Endothelial cell of umbilical vein (primary cell): Measurements from ENCODE around the gene METTL16. TPM values are rescaled to one million over a fixed set of nuclear protein-coding genes. Genes with fewer than 3 reads are reported as not detected.

Source experiments
- BruUV-seq: library from RNA; stranded (reverse); fragments of 400-500 nt; replicated peaks from 2 replicates; lab custom pipeline; 2021; lab: Mats Ljungman, UMichigan
- CTCF ChIA-PET: fragments of 300-600, 350-600 bp; sonication (Branson Sonifier 250); formaldehyde crosslinking; loops from one replicate; lab custom pipeline; 2021; ENCODE audit warnings: antibody characterized with exemption, inconsistent platforms; lab: Charles Lee
- POLR2A ChIA-PET: fragments of 300-600, 350-600 bp; sonication (Branson Sonifier 250); formaldehyde crosslinking; loops from one replicate; lab custom pipeline; 2021; ENCODE audit warnings: antibody characterized with exemption, inconsistent platforms; lab: Charles Lee
- DNase-seq: peaks from one replicate; pipeline ENCODE4 v3.0.0-alpha.2; 2011; ENCODE audit warnings: low read depth, low spot score
- FAIRE-seq: peaks from 2 replicates; lab custom pipeline; 2011; peaks lifted over from hg19 to GRCh38; lab: Jason Lieb, UNC
- H2AFZ ChIP-seq: 2 replicates; pipeline ENCODE4 v1.6.0; 2012; ENCODE audit warnings: low read depth, low read length, control low read depth, inconsistent platforms
- H3K27ac ChIP-seq: 2 replicates; pipeline ENCODE4 v1.5.1; 2011; ENCODE audit warnings: low read depth, mild to moderate bottlenecking, control low read depth, low read length, moderate library complexity; ENCODE audit not compliant: insufficient read depth
- H3K27me3 ChIP-seq, 2 experiments: 2 replicates each; pipeline versions ENCODE4 v1.6.0 to v1.6.1; 2011; ENCODE audit warnings: low read length in 2 of 2, mixed read lengths in 1 of 2; ENCODE audit not compliant: control insufficient read depth in 2 of 2, insufficient read depth in 2 of 2
- H3K36me3 ChIP-seq, 2 experiments: 2 replicates in 1 of 2; 3 replicates in 1 of 2; pipeline ENCODE4 v1.5.1; 2011; ENCODE audit warnings: low read length in 2 of 2, mild to moderate bottlenecking in 1 of 2, moderate library complexity in 1 of 2; ENCODE audit not compliant: control insufficient read depth in 2 of 2, insufficient read depth in 2 of 2; ENCODE audit errors: extremely low read depth in 1 of 2
- H3K4me1 ChIP-seq: 3 replicates; pipeline ENCODE4 v1.5.1; 2011; ENCODE audit warnings: mild to moderate bottlenecking, low read length; ENCODE audit not compliant: control insufficient read depth, insufficient read depth; ENCODE audit errors: extremely low read depth
- H3K4me2 ChIP-seq: 2 replicates; pipeline ENCODE4 v1.6.1; 2011; ENCODE audit warnings: low read length, control low read depth, mixed read lengths; ENCODE audit not compliant: insufficient read depth
- H3K4me3 ChIP-seq, 3 experiments: fragments of 200-600 bp in 1 of 3; sonication (generic), shearing (Covaris generic) in 1 of 3; replicated peaks in 1 of 3; 2 replicates each; pipeline ENCODE4 v1.5.1; 2011 to 2016; ENCODE audit warnings: control low read depth in 3 of 3, low read length in 3 of 3, mild to moderate bottlenecking in 2 of 3, inconsistent platforms in 1 of 3, low read depth in 1 of 3, moderate library complexity in 1 of 3; ENCODE audit not compliant: insufficient read depth in 1 of 3
- H3K79me2 ChIP-seq: 2 replicates; pipeline ENCODE4 v1.6.0; 2012; ENCODE audit warnings: low read length, inconsistent platforms; ENCODE audit not compliant: control insufficient read depth, insufficient read depth
- H3K9ac ChIP-seq: replicated peaks from 2 replicates; pipeline ENCODE3; 2011; ENCODE audit warnings: low read length, control low read depth; ENCODE audit not compliant: insufficient read depth; ENCODE audit errors: extremely low read depth
- H3K9me1 ChIP-seq: replicated peaks from 3 replicates; pipeline ENCODE4 v1.6.0; 2011; ENCODE audit warnings: mild to moderate bottlenecking, low read length; ENCODE audit not compliant: control insufficient read depth, insufficient read depth; ENCODE audit errors: extremely low read depth
- H3K9me3 ChIP-seq: replicated peaks from 2 replicates; pipeline ENCODE4 v1.5.1; 2012; ENCODE audit warnings: low read length, inconsistent platforms; ENCODE audit not compliant: control insufficient read depth, insufficient read depth
- H4K20me1 ChIP-seq: replicated peaks from 2 replicates; pipeline ENCODE3; 2011; ENCODE audit warnings: mild to moderate bottlenecking, low read length; ENCODE audit not compliant: control insufficient read depth, insufficient read depth; ENCODE audit errors: extremely low read depth
- EZH2 ChIP-seq: IDR thresholded peaks from 2 replicates; pipeline ENCODE4 v1.6.1; 2012; ENCODE audit warnings: borderline replicate concordance, low read depth, mild to moderate bottlenecking, moderate library complexity, low read length, inconsistent platforms; ENCODE audit not compliant: severe bottlenecking
- FOS ChIP-seq: IDR thresholded peaks from 2 replicates; pipeline ENCODE4 v1.6.1; 2011; ENCODE audit warnings: mild to moderate bottlenecking, low read length, moderate library complexity, borderline replicate concordance; ENCODE audit not compliant: insufficient read depth
- GATA2 ChIP-seq: IDR thresholded peaks from 2 replicates; pipeline ENCODE4 v1.7.0; 2011; ENCODE audit warnings: low read depth, mild to moderate bottlenecking, moderate library complexity, mixed read lengths, low read length; ENCODE audit not compliant: insufficient read length, insufficient read depth
- JUN ChIP-seq: IDR thresholded peaks from 2 replicates; pipeline ENCODE4 v1.6.1; 2011; ENCODE audit warnings: borderline replicate concordance, low read depth; ENCODE audit not compliant: insufficient read length, insufficient read depth
- MYC ChIP-seq: IDR thresholded peaks from one replicate; pipeline ENCODE4 v1.6.1; 2011; ENCODE audit warnings: mild to moderate bottlenecking, low read depth, low read length
- POLR2A ChIP-seq: IDR thresholded peaks from 2 replicates; pipeline ENCODE4 v1.6.1; 2012; ENCODE audit warnings: low read depth, mild to moderate bottlenecking, control low read depth, low read length
- POLR2AphosphoS5 ChIP-seq: IDR thresholded peaks from 2 replicates; pipeline ENCODE4 v1.6.1; 2012; ENCODE audit warnings: low read depth, mild to moderate bottlenecking, control low read depth, low read length, moderate library complexity; ENCODE audit not compliant: insufficient read depth
- dilution Hi-C: fragments of 300-500 bp; cut with MboI; formaldehyde crosslinking; loops from one replicate; pipeline ENCODE4 v1.15.0; 2019; ENCODE audit warnings: low sequenced_read_pairs; ENCODE audit not compliant: extremely low pct_ligation_motif_present
- intact Hi-C: fragments of 100-400 bp; cut with micrococcal nuclease; formaldehyde crosslinking; loops from one replicate; pipeline ENCODE4 v1.10.0; 2022
- polyA plus RNA-seq, 4 experiments: library from polyadenylated mRNA; depleted of rRNA in 3 of 4; stranded (reverse) in 3 of 4; unstranded in 1 of 4; fragments of >200 nt; gene quantifications; 2 replicates each; pipeline versions ENCODE4 v1.2.1 to v1.2.3, GENCODE V29; 2011 to 2012; ENCODE audit warnings: missing spikeins in 1 of 4
- total RNA-seq: library from RNA; stranded (reverse); gene quantifications from 2 replicates; pipeline ENCODE4 v1.2.3, GENCODE V29; 2021
- TF ChIP-seq, protein P1 (sequence below), 2 donors: IDR thresholded peaks; 1 replicate in 1 of 2; 2 replicates in 1 of 2; pipeline ENCODE4 v1.5.1; 2011; ENCODE audit warnings: low read length in 2 of 2, mild to moderate bottlenecking in 2 of 2, moderate library complexity in 2 of 2, control low read depth in 1 of 2, inconsistent platforms in 1 of 2, low read depth in 1 of 2; ENCODE audit not compliant: insufficient read depth in 1 of 2; ENCODE audit errors: extremely low read depth in 1 of 2
- TF ChIP-seq, protein P2 (sequence below): IDR thresholded peaks from 2 replicates; pipeline ENCODE4 v1.6.1; 2011; ENCODE audit not compliant: insufficient read depth, insufficient read length

METTL16 gene
- total and polyA plus RNA-seq, 2 donors (not counting 3 experiments of a cell fraction or from before 2014, with no cell fraction given) = 11.0 to 24.7 TPM

GRCh38 chr17:2423271-2423670 is 88.4 kb downstream of the METTL16 start:
- CTCF ChIA-PET = no interaction called here
- Histone ChIP-seq H3K79me2 (no peaks in the 10 kb centered on the region), H3K4me2 (no peak overlapping the region), H3K27ac (no peak overlapping the region), H3K9me3 (no peaks in the 10 kb centered on the region), H2AFZ (no peak overlapping the region), H3K4me1 (no peaks in the 10 kb centered on the region), H4K20me1 (no peaks in the 10 kb centered on the region), H3K9ac (no peak overlapping the region), H3K27me3 (no peaks in the 10 kb centered on the region), H3K9me1 (no peaks in the 10 kb centered on the region), H3K4me3 (no peak overlapping the region), H3K36me3 (peaks cover 2 to 8% of the 10 kb centered on the region in 2 experiments)
- DNase-seq = no peak
- FAIRE-seq = no peak
- intact Hi-C loops = no loop called here
- dilution Hi-C loops = no loop called here
- POLR2A ChIA-PET = no interaction called here
- TF ChIP-seq, protein P1, sequence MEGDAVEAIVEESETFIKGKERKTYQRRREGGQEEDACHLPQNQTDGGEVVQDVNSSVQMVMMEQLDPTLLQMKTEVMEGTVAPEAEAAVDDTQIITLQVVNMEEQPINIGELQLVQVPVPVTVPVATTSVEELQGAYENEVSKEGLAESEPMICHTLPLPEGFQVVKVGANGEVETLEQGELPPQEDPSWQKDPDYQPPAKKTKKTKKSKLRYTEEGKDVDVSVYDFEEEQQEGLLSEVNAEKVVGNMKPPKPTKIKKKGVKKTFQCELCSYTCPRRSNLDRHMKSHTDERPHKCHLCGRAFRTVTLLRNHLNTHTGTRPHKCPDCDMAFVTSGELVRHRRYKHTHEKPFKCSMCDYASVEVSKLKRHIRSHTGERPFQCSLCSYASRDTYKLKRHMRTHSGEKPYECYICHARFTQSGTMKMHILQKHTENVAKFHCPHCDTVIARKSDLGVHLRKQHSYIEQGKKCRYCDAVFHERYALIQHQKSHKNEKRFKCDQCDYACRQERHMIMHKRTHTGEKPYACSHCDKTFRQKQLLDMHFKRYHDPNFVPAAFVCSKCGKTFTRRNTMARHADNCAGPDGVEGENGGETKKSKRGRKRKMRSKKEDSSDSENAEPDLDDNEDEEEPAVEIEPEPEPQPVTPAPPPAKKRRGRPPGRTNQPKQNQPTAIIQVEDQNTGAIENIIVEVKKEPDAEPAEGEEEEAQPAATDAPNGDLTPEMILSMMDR (IDR thresholded peaks at IDR 0.05; ENCODE audit: extremely low read depth in 1 of 2, insufficient read depth in 1 of 2, low read depth in 1 of 2, low read length in 2 of 2) = no peak
- TF ChIP-seq GATA2 = no peak
- TF ChIP-seq FOS = no peak
- TF ChIP-seq EZH2 = no peak
- TF ChIP-seq MYC = no peak
- TF ChIP-seq POLR2AphosphoS5 = no peak
- TF ChIP-seq, protein P2, sequence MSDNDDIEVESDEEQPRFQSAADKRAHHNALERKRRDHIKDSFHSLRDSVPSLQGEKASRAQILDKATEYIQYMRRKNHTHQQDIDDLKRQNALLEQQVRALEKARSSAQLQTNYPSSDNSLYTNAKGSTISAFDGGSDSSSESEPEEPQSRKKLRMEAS = no peak
- TF ChIP-seq POLR2A = no peak
- TF ChIP-seq JUN = no peak
- no TSS peak for BruUV-seq
